K562 (cell line): ENCODE results near the gene AKT1S1. TPM values are rescaled to one million over a fixed set of nuclear protein-coding genes. Genes with fewer than 3 reads are reported as not detected.

Experiments used
- ATAC-seq: fragments of 200-7000 bp; cut with Tn5 transposase; 3 replicates; pipeline ENCODE4 v1.9.1; 2020; ENCODE audit warnings: moderate library complexity
- BruUV-seq: library from RNA; stranded (reverse); fragments of 400-500 nt; replicated peaks from 2 replicates; lab custom pipeline; 2021; lab: Mats Ljungman, UMichigan
- CTCF ChIA-PET: fragments of 300-600 bp; formaldehyde crosslinking; extraction: SDS; loops from one replicate; lab custom pipeline; 2021; ENCODE audit warnings: low intra/inter-chr PET ratio; lab: Yijun Ruan, JAX
- POLR2A ChIA-PET: fragments of 300-600, 350-650 bp; sonication (Branson Sonifier 250); formaldehyde crosslinking; extraction: SDS; loops from one replicate; lab custom pipeline; 2021; ENCODE audit warnings: antibody characterized with exemption, inconsistent platforms; lab: Yijun Ruan, JAX
- DNase-seq, 4 experiments: peaks; one replicate each; pipeline versions ENCODE4 v3.0.0 to v3.0.0-alpha.2; 2011 to 2018; ENCODE audit warnings: low spot score in 3 of 4, mixed read lengths in 3 of 4; ENCODE audit errors: extremely low read depth in 1 of 4
- FAIRE-seq: peaks from 2 replicates; lab custom pipeline; 2011; peaks lifted over from hg19 to GRCh38; lab: Jason Lieb, UNC
- H2AFZ ChIP-seq: 2 replicates; pipeline ENCODE4 v1.6.0; 2011; ENCODE audit warnings: low read depth, low read length, control low read depth, inconsistent platforms
- H3K27ac ChIP-seq: fragments of 200-600 bp; 3 replicates; pipeline ENCODE4 v1.8.0; 2011; ENCODE audit warnings: low read depth, mild to moderate bottlenecking, control low read depth, inconsistent platforms, low read length, moderate library complexity, mixed read lengths; ENCODE audit errors: extremely low read depth
- H3K27me3 ChIP-seq, 2 experiments: fragments of 300-600 bp in 1 of 2; 2 replicates in 1 of 2; 3 replicates in 1 of 2; pipeline versions ENCODE4 v1.6.0 to v1.8.0; 2011; ENCODE audit warnings: inconsistent platforms in 2 of 2, low read length in 2 of 2, mild to moderate bottlenecking in 1 of 2, mixed read lengths in 1 of 2, moderate library complexity in 1 of 2; ENCODE audit not compliant: control insufficient read depth in 2 of 2, insufficient read depth in 2 of 2
- H3K36me3 ChIP-seq: fragments of 300-600 bp; 3 replicates; pipeline ENCODE4 v1.8.0; 2011; ENCODE audit warnings: mild to moderate bottlenecking, low read length, inconsistent platforms; ENCODE audit not compliant: control insufficient read depth, insufficient read depth
- H3K4me1 ChIP-seq, 2 experiments: fragments of 200-600 bp in 1 of 2; replicated peaks in 1 of 2; 2 replicates in 1 of 2; 3 replicates in 1 of 2; pipeline versions ENCODE4 v1.5.1 to v1.8.0; 2011; ENCODE audit warnings: inconsistent platforms in 2 of 2, low read length in 2 of 2, mild to moderate bottlenecking in 1 of 2, mixed read lengths in 1 of 2, moderate library complexity in 1 of 2; ENCODE audit not compliant: control insufficient read depth in 2 of 2, insufficient read depth in 2 of 2
- H3K4me2 ChIP-seq: 2 replicates; pipeline ENCODE4 v1.6.1; 2011; ENCODE audit warnings: low read length, control low read depth, inconsistent platforms, mixed read lengths; ENCODE audit not compliant: insufficient read depth
- H3K4me3 ChIP-seq: fragments of 200-600 bp; sonication (generic), shearing (Covaris generic); 2 replicates; pipeline ENCODE4 v1.5.1; 2016; ENCODE audit warnings: control low read depth, inconsistent platforms
- H3K79me2 ChIP-seq: fragments of 200-600 bp; 3 replicates; pipeline ENCODE4 v1.8.0; 2011; ENCODE audit warnings: low read length, inconsistent platforms; ENCODE audit not compliant: control insufficient read depth, insufficient read depth
- H3K9ac ChIP-seq, 2 experiments: 2 replicates each; pipeline versions ENCODE4 v1.6.0 to v1.6.1; 2011; ENCODE audit warnings: low read depth in 2 of 2, low read length in 2 of 2, control low read depth in 1 of 2, inconsistent platforms in 1 of 2, mild to moderate bottlenecking in 1 of 2, mixed read lengths in 1 of 2; ENCODE audit not compliant: insufficient read depth in 1 of 2
- H3K9me1 ChIP-seq: one replicate; pipeline ENCODE4 v1.6.0; 2011; ENCODE audit warnings: inconsistent platforms, mild to moderate bottlenecking, low read length, moderate library complexity; ENCODE audit not compliant: control insufficient read depth, insufficient read depth
- H3K9me3 ChIP-seq: replicated peaks from 2 replicates; pipeline ENCODE4 v1.5.1; 2011; ENCODE audit warnings: low read depth, low read length, inconsistent platforms; ENCODE audit not compliant: control insufficient read depth, insufficient read depth
- H4K20me1 ChIP-seq: replicated peaks from 2 replicates; pipeline ENCODE4 v1.6.1; 2011; ENCODE audit warnings: low read length, inconsistent platforms, mixed read lengths; ENCODE audit not compliant: control insufficient read depth, insufficient read depth
- CBFA2T3 ChIP-seq: fragments of 450-650 bp; IDR thresholded peaks from 2 replicates; pipeline ENCODE4 v1.6.1; 2017
- MEIS2 ChIP-seq: fragments of 450-650 bp; IDR thresholded peaks from 2 replicates; pipeline ENCODE4 v1.6.1; 2014; ENCODE audit warnings: mild to moderate bottlenecking; ENCODE audit not compliant: partially characterized antibody
- NFRKB ChIP-seq: fragments of 450-650 bp; IDR thresholded peaks from 2 replicates; pipeline ENCODE4 v1.6.1; 2016; ENCODE audit warnings: low read depth
- RBFOX2 ChIP-seq: fragments of 200-400 bp; formaldehyde crosslinking; IDR thresholded peaks from 2 replicates; pipeline ENCODE4 v1.6.1; 2017; ENCODE audit warnings: low read depth, mild to moderate bottlenecking, low read length, moderate library complexity
- ZNF586 ChIP-seq: fragments of 450-650 bp; formaldehyde crosslinking; conservative IDR thresholded peaks from 2 replicates; pipeline ENCODE4 v1.4.0; 2020; ENCODE audit warnings: mild to moderate bottlenecking, moderate library complexity
- WGBS: fragments of 100-300 bp; shearing (Covaris generic); methylation state at CpG from one replicate; pipeline ENCODE4 v1.1.6; 2016; ENCODE audit warnings: low coverage, mixed read lengths; ENCODE audit not compliant: insufficient coverage; ENCODE audit errors: missing lambda C conversion rate; 5-methylcytosine and 5-hydroxymethylcytosine counted together
- in situ Hi-C: fragments of 300-500 bp; cut with MboI; formaldehyde crosslinking; loops from 4 replicates; pipeline ENCODE4 v1.15.0; 2018; ENCODE audit warnings: inconsistent platforms, mixed read lengths
- intact Hi-C: fragments of 100-400 bp; cut with micrococcal nuclease; formaldehyde crosslinking; loops from 2 replicates; pipeline ENCODE4 v1.14.2; 2022
- polyA plus RNA-seq, 8 experiments: library from polyadenylated mRNA; depleted of rRNA in 4 of 8; stranded (reverse) in 5 of 8; unstranded in 3 of 8; fragments of >200 nt; fragmentation: Nextera tagmentation in 2 of 8; fragmentation: Illumina TruSeq in 1 of 8; extraction: Ambion mirVana in 2 of 8; extraction: Trizol in 1 of 8; gene quantifications; 2 replicates each; pipeline versions ENCODE4 v1.2.1 to v1.2.3, GENCODE V29; 2011 to 2014; ENCODE audit warnings: inconsistent platforms in 1 of 8, missing spikeins in 1 of 8
- total RNA-seq, 7 experiments: library from RNA; depleted of rRNA in 6 of 7; stranded (reverse); fragments of >200 nt in 6 of 7; fragmentation: Illumina TruSeq in 2 of 7; extraction: Trizol in 2 of 7; gene quantifications; 2 replicates each; pipeline versions ENCODE4 v1.2.1 to v1.2.3, GENCODE V29; 2011 to 2021; ENCODE audit warnings: low replicate concordance in 1 of 7
- TF ChIP-seq, protein P1 (sequence below), 2 experiments: fragments of 450-650 bp in 1 of 2; IDR thresholded peaks; 2 replicates each; pipeline ENCODE4 v1.6.1; 2011 to 2017; ENCODE audit warnings: low read depth in 2 of 2, antibody characterized with exemption in 1 of 2, borderline replicate concordance in 1 of 2, low read length in 1 of 2, mild to moderate bottlenecking in 1 of 2, mixed read lengths in 1 of 2; ENCODE audit not compliant: control insufficient read depth in 1 of 2

Gene AKT1S1
- total and polyA plus RNA-seq, 9 of the 15 experiments (the other 6 are each of a cell fraction or from before 2014, with no cell fraction given), result 1.2 to 50.3 (median 17.1) TPM

DNA sequence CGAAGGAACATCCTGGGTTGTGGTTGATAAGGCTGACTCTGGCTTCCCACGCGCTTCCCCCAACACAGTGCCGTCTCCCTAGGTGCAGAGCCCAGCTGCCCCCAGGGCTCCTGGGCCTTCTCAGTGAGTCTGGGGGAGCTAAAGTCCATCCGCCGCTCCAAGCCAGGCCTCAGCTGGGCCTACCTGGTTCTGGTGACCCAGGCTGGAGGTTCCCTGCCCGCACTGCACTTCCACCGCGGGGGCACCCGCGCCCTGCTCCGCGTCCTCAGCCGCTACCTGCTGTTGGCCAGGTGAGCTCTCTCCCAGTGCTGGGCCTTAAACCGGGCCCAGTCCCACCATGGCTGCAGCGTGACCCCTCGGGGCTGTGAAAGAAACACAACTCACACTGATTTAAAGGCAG, 4.0 kb upstream of the AKT1S1 start:
- H3K9ac ChIP-seq, result peak overlapping the region in 1 of 2 experiments; percentile 52; a peak in 2 of 4 replicates
- no peaks in the 10 kb centered on the region for H4K20me1 ChIP-seq
- intact Hi-C loops, result no loop called here
- TF ChIP-seq ZNF586 (CRISPR knock-in tag) (no peak), CBFA2T3 (0 out of 2 replicates have a peak, but pooled peaks have one; percentile 4), MEIS2 (no peak), RBFOX2 (0 out of 2 replicates have a peak, but pooled peaks have one; percentile 16), NFRKB (no peak)
- TF ChIP-seq, protein P1, sequence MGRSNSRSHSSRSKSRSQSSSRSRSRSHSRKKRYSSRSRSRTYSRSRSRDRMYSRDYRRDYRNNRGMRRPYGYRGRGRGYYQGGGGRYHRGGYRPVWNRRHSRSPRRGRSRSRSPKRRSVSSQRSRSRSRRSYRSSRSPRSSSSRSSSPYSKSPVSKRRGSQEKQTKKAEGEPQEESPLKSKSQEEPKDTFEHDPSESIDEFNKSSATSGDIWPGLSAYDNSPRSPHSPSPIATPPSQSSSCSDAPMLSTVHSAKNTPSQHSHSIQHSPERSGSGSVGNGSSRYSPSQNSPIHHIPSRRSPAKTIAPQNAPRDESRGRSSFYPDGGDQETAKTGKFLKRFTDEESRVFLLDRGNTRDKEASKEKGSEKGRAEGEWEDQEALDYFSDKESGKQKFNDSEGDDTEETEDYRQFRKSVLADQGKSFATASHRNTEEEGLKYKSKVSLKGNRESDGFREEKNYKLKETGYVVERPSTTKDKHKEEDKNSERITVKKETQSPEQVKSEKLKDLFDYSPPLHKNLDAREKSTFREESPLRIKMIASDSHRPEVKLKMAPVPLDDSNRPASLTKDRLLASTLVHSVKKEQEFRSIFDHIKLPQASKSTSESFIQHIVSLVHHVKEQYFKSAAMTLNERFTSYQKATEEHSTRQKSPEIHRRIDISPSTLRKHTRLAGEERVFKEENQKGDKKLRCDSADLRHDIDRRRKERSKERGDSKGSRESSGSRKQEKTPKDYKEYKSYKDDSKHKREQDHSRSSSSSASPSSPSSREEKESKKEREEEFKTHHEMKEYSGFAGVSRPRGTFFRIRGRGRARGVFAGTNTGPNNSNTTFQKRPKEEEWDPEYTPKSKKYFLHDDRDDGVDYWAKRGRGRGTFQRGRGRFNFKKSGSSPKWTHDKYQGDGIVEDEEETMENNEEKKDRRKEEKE (IDR thresholded peaks at IDR 0.05; ENCODE audit: borderline replicate concordance in 1 of 2, control insufficient read depth in 1 of 2, low read depth in 2 of 2, low read length in 1 of 2), result no peak
- TF ChIP-seq, all 486 proteins: peak for 2
- H3K9me1 ChIP-seq, result no peaks in the 10 kb centered on the region
- no TSS peak for BruUV-seq
- no peak overlapping the region for H3K4me3 ChIP-seq
- H3K79me2 ChIP-seq, result peaks cover 6% of the 10 kb centered on the region
- peaks cover 6 to 57% of the 10 kb centered on the region in 2 experiments; a peak in 3 of 5 replicates for H3K4me1 ChIP-seq
- peaks cover 55% of the 10 kb centered on the region for H3K36me3 ChIP-seq
- H3K4me2 ChIP-seq, result no peak overlapping the region
- no peak overlapping the region for H2AFZ ChIP-seq
- DNase-seq (no peak), FAIRE-seq (no peak), ATAC-seq (no peak)
- ChIA-PET CTCF (no interaction called here), POLR2A (interaction anchor here (0.6 to 0.7 kb wide), 2 partner anchors 42 to 287 kb away, joined by 3 read pairs; no protein-coding TSS in a partner anchor)
- no peaks in the 10 kb centered on the region for H3K27me3 ChIP-seq
- H3K27ac ChIP-seq, result no peak overlapping the region
- 94% methylated on average over 17 of the region's 17 CpGs for WGBS
- no peaks in the 10 kb centered on the region for H3K9me3 ChIP-seq
- in situ Hi-C loops, result no loop called here
